ENCODE results near the gene CSNK1G1.
"Not testable (repeated sequence)": the region's sequence is repeated elsewhere in the genome, so short reads cannot be mapped to it uniquely, and the experiment has no call there.

DNA sequence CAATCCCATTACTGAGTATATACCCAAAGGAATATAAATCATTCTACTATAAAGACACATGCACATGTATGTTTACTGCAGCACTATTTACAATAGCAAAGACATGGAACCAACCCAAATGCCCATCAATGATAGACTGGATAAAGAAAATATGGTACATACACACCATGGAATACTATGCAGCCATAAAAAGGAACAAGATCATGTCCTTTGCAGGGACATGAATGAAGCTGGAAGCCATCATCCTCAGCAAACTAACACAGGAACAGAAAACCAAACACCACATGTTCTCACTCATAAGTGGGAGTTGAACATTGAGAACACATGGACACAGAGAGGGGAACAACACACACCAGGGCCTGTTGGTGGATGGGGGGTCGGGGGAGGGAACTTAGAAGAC is 134.1 kb downstream of the CSNK1G1 start:
- not testable (repeated sequence) for TF ChIP-seq EP300 (IDR thresholded peaks at IDR 0.05); NR3C1 (IDR thresholded peaks at IDR 0.05); RNF2 (IDR thresholded peaks at IDR 0.05; ENCODE audit: borderline replicate concordance, low read depth); POLR2A (IDR thresholded peaks at IDR 0.05; ENCODE audit: low read length)
- TF ChIP-seq, protein P1, sequence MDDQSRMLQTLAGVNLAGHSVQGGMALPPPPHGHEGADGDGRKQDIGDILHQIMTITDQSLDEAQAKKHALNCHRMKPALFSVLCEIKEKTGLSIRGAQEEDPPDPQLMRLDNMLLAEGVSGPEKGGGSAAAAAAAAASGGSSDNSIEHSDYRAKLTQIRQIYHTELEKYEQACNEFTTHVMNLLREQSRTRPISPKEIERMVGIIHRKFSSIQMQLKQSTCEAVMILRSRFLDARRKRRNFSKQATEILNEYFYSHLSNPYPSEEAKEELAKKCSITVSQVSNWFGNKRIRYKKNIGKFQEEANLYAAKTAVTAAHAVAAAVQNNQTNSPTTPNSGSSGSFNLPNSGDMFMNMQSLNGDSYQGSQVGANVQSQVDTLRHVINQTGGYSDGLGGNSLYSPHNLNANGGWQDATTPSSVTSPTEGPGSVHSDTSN (IDR thresholded peaks at IDR 0.05): not testable (repeated sequence)
- TF ChIP-seq, protein P2, sequence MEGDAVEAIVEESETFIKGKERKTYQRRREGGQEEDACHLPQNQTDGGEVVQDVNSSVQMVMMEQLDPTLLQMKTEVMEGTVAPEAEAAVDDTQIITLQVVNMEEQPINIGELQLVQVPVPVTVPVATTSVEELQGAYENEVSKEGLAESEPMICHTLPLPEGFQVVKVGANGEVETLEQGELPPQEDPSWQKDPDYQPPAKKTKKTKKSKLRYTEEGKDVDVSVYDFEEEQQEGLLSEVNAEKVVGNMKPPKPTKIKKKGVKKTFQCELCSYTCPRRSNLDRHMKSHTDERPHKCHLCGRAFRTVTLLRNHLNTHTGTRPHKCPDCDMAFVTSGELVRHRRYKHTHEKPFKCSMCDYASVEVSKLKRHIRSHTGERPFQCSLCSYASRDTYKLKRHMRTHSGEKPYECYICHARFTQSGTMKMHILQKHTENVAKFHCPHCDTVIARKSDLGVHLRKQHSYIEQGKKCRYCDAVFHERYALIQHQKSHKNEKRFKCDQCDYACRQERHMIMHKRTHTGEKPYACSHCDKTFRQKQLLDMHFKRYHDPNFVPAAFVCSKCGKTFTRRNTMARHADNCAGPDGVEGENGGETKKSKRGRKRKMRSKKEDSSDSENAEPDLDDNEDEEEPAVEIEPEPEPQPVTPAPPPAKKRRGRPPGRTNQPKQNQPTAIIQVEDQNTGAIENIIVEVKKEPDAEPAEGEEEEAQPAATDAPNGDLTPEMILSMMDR (IDR thresholded peaks at IDR 0.05): not testable (repeated sequence)

All from A549 (cell line).